ENCODE results near the gene TTC38.

The TTC38 gene

GRCh38 chr22:46276563-46276962 lies 8.8 kb downstream of the TTC38 start:
- DNase-seq (ENCODE audit: low read depth in 1 of 2, low spot score in 1 of 2), result no peak

DNA sequence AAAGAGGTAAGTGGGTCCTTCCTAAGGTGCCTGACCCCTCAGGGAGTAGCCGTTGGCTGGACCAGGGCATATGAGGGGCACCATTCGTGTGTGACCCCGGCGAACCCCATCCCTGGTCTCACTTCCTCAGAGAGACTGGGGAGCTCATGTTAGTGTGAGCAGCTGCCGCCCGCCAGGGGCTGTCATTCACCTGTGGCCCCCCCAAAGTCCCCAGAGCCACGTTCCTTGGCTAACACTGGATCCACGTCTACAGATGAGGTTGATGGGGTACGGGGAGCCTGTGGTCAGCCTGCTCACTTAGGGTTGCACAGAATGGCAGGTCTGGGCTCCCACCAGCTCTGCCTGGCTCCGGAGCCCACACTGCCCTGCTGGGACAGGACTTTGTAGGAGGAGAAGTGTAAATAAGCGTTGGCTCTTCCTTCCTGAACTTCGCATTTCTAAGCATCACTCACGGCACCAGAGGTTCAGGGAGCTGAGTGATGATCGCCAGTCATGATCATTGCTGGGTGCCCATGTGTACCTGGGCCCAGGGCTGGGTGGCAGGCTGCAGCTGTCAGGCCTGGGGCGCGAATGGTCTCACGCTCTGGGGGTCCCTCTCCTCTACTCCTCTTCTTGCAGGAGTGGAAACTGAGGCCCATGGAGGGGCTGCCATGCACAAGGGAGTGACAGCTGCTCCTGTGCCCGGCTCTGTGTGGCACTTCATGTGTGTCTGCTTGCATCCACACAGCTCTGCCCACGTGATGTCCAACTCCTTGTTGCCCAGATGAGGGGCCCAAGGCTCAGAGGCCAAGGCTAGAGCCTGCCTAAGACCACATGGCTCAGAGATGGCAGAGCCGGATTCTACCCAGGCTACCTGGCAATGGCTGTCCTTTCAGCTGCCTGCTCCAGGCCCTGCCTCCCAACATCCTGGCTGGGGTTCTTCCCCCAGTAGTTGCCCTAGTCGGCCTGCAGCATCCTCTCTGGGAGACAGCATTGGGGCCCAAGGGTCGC lies 11.1 kb downstream of the TTC38 start:
- no peak for DNase-seq (ENCODE audit: low read depth in 1 of 2, low spot score in 1 of 2)

GRCh38 chr22:46280063-46280817 lies 12.4 kb downstream of the TTC38 start:
- no peak for DNase-seq (ENCODE audit: low read depth in 1 of 2, low spot score in 1 of 2)

DNA sequence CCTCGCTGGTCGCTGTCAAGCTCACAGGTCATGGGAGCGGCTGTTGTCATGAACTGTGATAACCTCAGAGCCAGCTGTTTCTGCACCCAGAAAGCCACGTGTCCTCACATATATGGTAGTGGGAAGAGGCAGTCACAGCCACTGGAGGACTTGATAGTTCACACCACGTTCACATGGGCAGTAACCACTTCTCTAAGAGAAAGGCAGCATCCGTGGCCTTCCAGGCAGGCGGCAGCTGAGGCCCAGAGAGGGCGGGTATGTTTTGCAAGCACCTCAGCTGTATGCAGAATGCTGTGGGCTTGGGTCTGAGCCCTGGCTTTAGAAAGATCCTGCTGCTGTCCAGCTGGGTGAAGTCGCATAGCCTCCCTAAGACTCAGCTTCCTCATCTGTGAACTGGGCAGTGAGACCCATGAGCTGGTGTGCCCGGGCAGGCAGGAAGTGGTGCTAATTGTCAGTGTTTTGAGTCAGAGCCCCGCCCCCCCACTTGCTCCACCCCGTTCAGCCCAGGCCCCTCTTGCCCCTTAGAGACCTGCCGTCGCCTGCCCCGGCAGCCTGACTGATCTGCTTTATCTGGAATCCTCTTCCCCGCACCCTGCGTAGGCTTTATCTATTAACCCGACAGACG lies 13.3 kb downstream of the TTC38 start:
- DNase-seq (ENCODE audit: low read depth in 1 of 2, low spot score in 1 of 2), result no peak

- no peak for DNase-seq (ENCODE audit: low read depth in 1 of 2, low spot score in 1 of 2)
Observed at GRCh38 chr22:46281866-46282678, 14.3 kb downstream of the TTC38 start.

DNA sequence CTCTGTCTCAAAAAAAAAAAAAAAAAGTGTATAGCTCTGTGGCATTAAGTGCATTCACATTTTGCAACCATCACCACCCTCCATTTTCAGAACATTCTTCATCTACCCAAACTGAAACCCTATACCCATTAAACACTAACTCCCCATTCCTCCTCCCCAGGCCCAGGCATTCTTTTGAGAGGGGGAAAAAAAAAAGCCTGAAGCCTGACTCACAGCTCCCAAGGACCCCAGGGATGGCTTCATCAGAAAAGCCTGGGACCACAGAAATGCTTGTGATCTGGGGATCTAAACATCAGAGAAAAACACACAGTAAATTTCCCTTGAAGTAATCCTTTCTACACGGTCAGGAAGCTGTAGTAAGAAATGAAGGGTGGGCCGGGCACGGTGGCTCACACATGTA lies 18.2 kb downstream of the TTC38 start:
- no peak for DNase-seq (ENCODE audit: low read depth in 1 of 2, low spot score in 1 of 2)

- DNase-seq (ENCODE audit: low read depth in 1 of 2, low spot score in 1 of 2), result no peak
Observed at GRCh38 chr22:46286941-46287872, 19.4 kb downstream of the TTC38 start.

GRCh38 chr22:46287873-46288751 lies 20.3 kb downstream of the TTC38 start:
- no peak for DNase-seq (ENCODE audit: low read depth in 1 of 2, low spot score in 1 of 2)

DNA sequence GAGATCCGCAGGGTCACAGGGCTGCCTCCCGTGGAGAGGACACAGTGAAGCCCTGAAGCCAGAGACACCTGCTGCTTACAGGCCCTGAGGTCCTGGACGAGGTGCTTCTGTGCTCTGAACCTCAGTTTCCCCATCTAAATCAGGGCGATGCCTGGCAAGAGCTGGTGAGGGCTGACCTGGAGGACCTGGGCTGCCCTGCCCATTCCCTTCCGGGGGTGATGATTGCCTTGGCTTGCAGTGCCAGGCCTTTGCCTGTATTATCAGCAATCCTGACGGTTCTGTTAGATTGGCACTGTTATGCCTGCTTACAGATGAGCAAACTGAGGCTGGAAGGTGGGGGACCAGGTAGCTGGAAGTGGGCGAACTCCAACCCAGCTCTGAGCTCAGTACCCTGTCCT lies 21.0 kb downstream of the TTC38 start:
- no peak for DNase-seq (ENCODE audit: low read depth in 1 of 2, low spot score in 1 of 2)

DNA sequence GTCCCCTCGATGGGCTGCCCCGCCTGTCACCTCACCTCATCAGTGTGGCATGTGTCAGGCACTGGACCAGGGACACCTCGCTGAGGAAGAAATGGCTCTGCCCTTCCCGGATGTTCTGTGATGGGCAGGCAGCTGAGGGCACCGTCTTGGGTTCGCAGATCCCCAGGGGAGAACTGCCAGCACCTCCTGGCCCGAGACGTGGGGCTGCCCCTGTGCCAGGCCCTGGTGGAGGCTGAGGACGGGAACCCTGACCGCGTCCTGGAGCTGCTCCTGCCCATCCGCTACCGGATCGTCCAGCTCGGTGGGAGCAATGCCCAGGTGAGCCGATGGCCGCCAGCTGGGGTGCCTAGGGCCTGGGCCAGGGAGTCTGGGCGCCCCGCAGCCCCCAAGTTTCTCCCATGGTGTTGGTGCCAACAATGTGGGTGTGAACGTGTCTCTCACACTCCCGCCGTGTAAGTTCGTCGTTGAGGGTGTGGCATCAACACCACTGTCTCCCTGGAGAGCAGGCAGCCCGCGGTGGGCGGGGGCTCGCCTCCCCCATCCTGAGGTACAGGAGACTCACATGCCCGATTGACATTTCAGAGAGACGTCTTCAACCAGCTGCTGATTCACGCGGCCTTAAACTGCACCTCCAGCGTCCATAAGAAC lies 21.6 kb downstream of the TTC38 start:
- DNase-seq (ENCODE audit: low read depth in 1 of 2, low spot score in 1 of 2), result no peak

DNA sequence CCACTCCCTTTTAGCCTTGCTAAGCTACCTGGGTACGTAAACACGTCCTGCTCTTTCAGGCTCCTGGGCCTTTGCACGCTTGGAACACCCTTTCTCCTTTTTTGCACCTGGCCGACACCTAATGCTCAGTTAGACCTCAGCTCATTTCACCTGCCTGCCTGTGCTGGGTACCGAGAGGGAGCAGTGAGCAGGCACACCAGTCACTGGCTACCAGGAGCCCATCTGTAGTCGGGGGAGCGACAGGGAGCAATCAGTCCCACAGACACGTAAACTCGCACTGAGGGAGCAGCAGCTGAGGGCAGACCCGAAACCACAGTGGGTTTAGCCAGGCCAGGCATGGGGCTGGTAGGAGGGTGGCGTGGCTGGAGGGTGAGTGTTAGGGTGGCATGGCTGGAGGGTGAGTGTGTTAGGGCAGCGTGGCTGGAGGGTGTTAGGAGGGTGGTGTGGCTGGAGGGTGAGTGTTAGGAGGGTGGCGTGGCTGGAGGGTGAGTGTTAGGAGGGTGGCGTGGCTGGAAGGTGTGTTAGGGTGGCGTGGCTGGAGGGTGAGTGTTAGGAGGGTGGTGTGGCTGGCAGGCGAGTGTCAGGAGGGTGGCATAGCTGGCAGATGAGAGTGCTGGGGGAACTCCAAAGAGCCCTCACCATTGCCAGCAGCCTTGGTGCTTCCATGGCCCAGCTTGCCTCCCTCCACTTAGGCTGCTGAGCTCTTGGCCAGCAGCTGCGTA lies 22.5 kb downstream of the TTC38 start:
- no peak for DNase-seq (ENCODE audit: low read depth in 1 of 2, low spot score in 1 of 2)

DNA sequence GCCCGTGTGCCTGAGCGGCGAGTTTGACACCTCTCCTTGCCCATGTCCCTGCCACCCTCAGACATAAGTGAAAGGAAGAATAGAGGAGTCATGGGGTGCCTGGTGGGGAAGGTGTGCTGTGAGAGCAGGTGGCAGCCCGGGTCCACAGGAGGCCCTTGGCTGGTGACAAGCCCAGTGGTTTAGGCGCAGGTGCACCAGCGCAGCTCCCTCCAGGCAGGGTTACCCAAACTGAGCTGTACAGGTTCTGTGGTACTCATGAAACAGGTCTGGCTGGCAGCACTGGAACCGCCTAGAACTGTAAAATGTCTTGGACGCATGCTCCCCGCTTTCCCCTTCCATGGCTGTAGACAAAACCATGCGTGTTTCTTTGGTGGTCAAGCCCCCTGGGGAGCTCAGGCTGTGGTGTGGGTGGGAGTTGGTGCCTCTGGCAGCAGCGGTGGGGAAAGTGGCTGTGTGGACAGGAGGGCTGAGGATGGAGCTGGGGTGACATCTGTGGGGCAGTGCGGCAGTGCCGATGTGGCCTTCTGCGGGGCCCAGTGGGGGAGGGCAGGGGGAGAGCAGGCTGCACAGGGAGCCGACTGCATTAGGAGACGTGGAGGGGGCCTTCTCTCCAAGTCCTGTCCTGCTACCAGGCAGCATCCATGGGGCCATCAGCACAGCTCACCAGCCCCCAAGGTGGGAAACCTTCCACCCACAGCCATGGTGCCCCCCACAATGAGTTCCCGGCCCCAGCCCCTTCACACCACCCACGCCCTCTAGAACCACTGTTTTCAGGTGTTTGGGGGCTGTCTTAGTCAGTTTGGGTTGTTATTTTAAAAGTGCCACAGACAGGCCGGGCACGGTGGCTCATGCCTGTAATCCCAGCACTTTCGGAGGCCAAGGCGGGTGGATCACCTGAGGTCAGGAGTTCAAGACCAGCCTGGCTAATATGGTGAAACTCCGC lies 23.3 kb downstream of the TTC38 start:
- DNase-seq (ENCODE audit: low read depth in 1 of 2, low spot score in 1 of 2), result no peak

GRCh38 chr22:46292173-46292572 lies 24.4 kb downstream of the TTC38 start:
- no peak for DNase-seq (ENCODE audit: low read depth in 1 of 2, low spot score in 1 of 2)

DNA sequence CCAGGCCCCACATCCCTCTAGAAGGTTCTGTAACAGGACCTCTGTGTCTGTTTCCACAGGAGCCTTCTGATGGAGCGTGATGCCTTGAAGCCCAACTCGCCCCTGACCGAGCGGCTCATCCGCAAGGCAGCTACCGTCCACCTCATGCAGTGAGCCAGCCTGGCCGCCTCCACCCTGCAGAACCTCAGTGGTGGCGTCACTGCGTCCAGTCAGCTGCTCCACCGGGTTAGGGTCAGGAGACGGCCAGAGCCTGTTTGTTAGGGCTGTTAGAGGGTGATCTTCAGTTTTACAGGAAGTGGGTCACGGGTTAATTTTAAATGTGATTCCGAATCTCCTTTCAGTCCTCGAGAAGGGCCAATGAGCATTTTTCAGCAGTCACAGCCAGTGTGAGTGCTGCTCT lies 24.9 kb downstream of the TTC38 start:
- no peak for DNase-seq (ENCODE audit: low read depth in 1 of 2, low spot score in 1 of 2)

- no peak for DNase-seq (ENCODE audit: low read depth in 1 of 2, low spot score in 1 of 2)
Observed at GRCh38 chr22:46293577-46294260, 25.9 kb downstream of the TTC38 start.

DNA sequence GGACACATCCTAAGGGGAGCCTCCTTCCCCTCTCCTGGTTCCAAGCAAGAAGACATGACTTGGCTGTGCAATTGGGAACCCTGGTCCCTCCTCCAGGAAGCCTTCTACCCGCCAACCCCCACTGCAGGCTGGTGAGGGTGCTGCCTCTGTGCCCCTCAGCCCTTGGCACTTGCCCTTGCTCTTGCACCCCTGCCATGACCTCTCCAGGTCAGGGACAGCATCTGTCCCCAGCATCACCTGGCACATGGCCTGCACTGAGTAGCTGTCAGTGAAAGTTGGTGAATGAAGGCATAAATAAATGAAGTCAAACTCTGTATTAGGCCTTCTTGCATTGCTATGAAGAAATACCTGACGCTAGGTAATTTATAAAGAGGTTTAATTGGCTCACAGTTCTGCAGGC lies 27.0 kb downstream of the TTC38 start:
- no peak for DNase-seq (ENCODE audit: low read depth in 1 of 2, low spot score in 1 of 2)
